ENCODE data around the gene RNF141.
A peak's percentile ranks its signal among the peaks of the same experiment; 100 is the strongest.

Gene RNF141

GRCh38 chr11:10550503-10551289, 9.7 kb upstream of the RNF141 start:
- intact Hi-C loops (cut with micrococcal nuclease) = no loop called here
- no peak overlapping the region for H3K27ac Mint-ChIP-seq
- H3K4me1 Mint-ChIP-seq (ENCODE audit: low read depth) = peaks cover 5% of the 10 kb centered on the region
- H3K36me3 Mint-ChIP-seq (ENCODE audit: low read depth) = no peaks in the 10 kb centered on the region
- peaks cover 14% of the 10 kb centered on the region for H3K9me3 Mint-ChIP-seq
- H3K4me3 Mint-ChIP-seq = no peak overlapping the region
- H3K27me3 Mint-ChIP-seq = no peaks in the 10 kb centered on the region

GRCh38 chr11:10544491-10545465, 3.8 kb upstream of the RNF141 start:
- no peaks in the 10 kb centered on the region for H3K36me3 Mint-ChIP-seq (ENCODE audit: low read depth)
- H3K4me3 Mint-ChIP-seq = no peak overlapping the region
- peaks cover 16% of the 10 kb centered on the region for H3K4me1 Mint-ChIP-seq (ENCODE audit: low read depth)
- intact Hi-C loops (cut with micrococcal nuclease) = no loop called here
- peaks cover 8% of the 10 kb centered on the region for H3K9me3 Mint-ChIP-seq
- H3K27me3 Mint-ChIP-seq = no peaks in the 10 kb centered on the region
- H3K27ac Mint-ChIP-seq = no peak overlapping the region

GRCh38 chr11:10543782-10544181, 2.8 kb upstream of the RNF141 start:
- H3K27me3 Mint-ChIP-seq = no peaks in the 10 kb centered on the region
- H3K9me3 Mint-ChIP-seq = peaks cover 8% of the 10 kb centered on the region
- H3K4me1 Mint-ChIP-seq (ENCODE audit: low read depth) = peaks cover 21% of the 10 kb centered on the region
- intact Hi-C loops (cut with micrococcal nuclease) = no loop called here
- no peaks in the 10 kb centered on the region for H3K36me3 Mint-ChIP-seq (ENCODE audit: low read depth)
- no peak overlapping the region for H3K4me3 Mint-ChIP-seq
- H3K27ac Mint-ChIP-seq = no peak overlapping the region

- Mint-ChIP-seq H3K4me1 (ENCODE audit: low read depth) (peaks cover 16% of the 10 kb centered on the region), H3K27me3 (no peaks in the 10 kb centered on the region), H3K4me3 (no peak overlapping the region), H3K27ac (no peak overlapping the region), H3K36me3 (ENCODE audit: low read depth) (no peaks in the 10 kb centered on the region), H3K9me3 (peaks cover 8% of the 10 kb centered on the region)
- intact Hi-C loops (cut with micrococcal nuclease) = no loop called here
Observed at GRCh38 chr11:10542776-10543175, 1.8 kb upstream of the RNF141 start.

- Mint-ChIP-seq H3K4me1 (ENCODE audit: low read depth) (peaks cover 16% of the 10 kb centered on the region), H3K27ac (peak overlapping the region; percentile 88), H3K9me3 (peaks cover 8% of the 10 kb centered on the region), H3K4me3 (peak overlapping the region; percentile 81), H3K36me3 (ENCODE audit: low read depth) (no peaks in the 10 kb centered on the region), H3K27me3 (no peaks in the 10 kb centered on the region)
- intact Hi-C loops (cut with micrococcal nuclease) = no loop called here
Observed at GRCh38 chr11:10541561-10541930, 559 bp upstream of the RNF141 start.

GRCh38 chr11:10540546-10540914, 457 bp downstream of the RNF141 start:
- H3K4me3 Mint-ChIP-seq = peak overlapping the region; percentile 81
- H3K9me3 Mint-ChIP-seq = peaks cover 8% of the 10 kb centered on the region
- H3K27ac Mint-ChIP-seq = peak overlapping the region; percentile 88
- peaks cover 21% of the 10 kb centered on the region for H3K4me1 Mint-ChIP-seq (ENCODE audit: low read depth)
- no peaks in the 10 kb centered on the region for H3K27me3 Mint-ChIP-seq
- intact Hi-C loops (cut with micrococcal nuclease) = no loop called here
- no peaks in the 10 kb centered on the region for H3K36me3 Mint-ChIP-seq (ENCODE audit: low read depth)

- H3K27ac Mint-ChIP-seq = no peak overlapping the region
- no peaks in the 10 kb centered on the region for H3K27me3 Mint-ChIP-seq
- H3K4me1 Mint-ChIP-seq (ENCODE audit: low read depth) = peaks cover 14% of the 10 kb centered on the region
- H3K36me3 Mint-ChIP-seq (ENCODE audit: low read depth) = no peaks in the 10 kb centered on the region
- peaks cover 5% of the 10 kb centered on the region for H3K9me3 Mint-ChIP-seq
- intact Hi-C loops (cut with micrococcal nuclease) = no loop called here
- no peak overlapping the region for H3K4me3 Mint-ChIP-seq
Observed at GRCh38 chr11:10539339-10539738, 1.6 kb downstream of the RNF141 start.

GRCh38 chr11:10538924-10539323, 2.1 kb downstream of the RNF141 start:
- H3K9me3 Mint-ChIP-seq = peaks cover 1% of the 10 kb centered on the region
- H3K27ac Mint-ChIP-seq = no peak overlapping the region
- H3K4me1 Mint-ChIP-seq (ENCODE audit: low read depth) = peaks cover 14% of the 10 kb centered on the region
- no peak overlapping the region for H3K4me3 Mint-ChIP-seq
- peaks cover 2% of the 10 kb centered on the region for H3K36me3 Mint-ChIP-seq (ENCODE audit: low read depth)
- intact Hi-C loops (cut with micrococcal nuclease) = no loop called here
- no peaks in the 10 kb centered on the region for H3K27me3 Mint-ChIP-seq

- Mint-ChIP-seq H3K4me1 (ENCODE audit: low read depth) (peaks cover 14% of the 10 kb centered on the region), H3K27ac (no peak overlapping the region)
- intact Hi-C loops (cut with micrococcal nuclease) = no loop called here
Observed at GRCh38 chr11:10537600-10537999, 3.4 kb downstream of the RNF141 start.

GRCh38 chr11:10534316-10534715, 6.7 kb downstream of the RNF141 start:
- Mint-ChIP-seq H3K9me3 (no peaks in the 10 kb centered on the region), H3K27ac (no peak overlapping the region), H3K27me3 (no peaks in the 10 kb centered on the region), H3K4me1 (ENCODE audit: low read depth) (peaks cover 6% of the 10 kb centered on the region), H3K36me3 (ENCODE audit: low read depth) (peaks cover 35% of the 10 kb centered on the region), H3K4me3 (no peak overlapping the region)
- intact Hi-C loops (cut with micrococcal nuclease) = no loop called here

More at GRCh38 chr11:10537600-10537999, 3.4 kb downstream of the RNF141 start:
- Mint-ChIP-seq H3K36me3 (ENCODE audit: low read depth) (peaks cover 11% of the 10 kb centered on the region), H3K9me3 (no peaks in the 10 kb centered on the region), H3K27me3 (no peaks in the 10 kb centered on the region), H3K4me3 (no peak overlapping the region)

GRCh38 chr11:10533323-10533722, 7.7 kb downstream of the RNF141 start:
- H3K4me3 Mint-ChIP-seq = no peak overlapping the region
- no peak overlapping the region for H3K27ac Mint-ChIP-seq
- no peaks in the 10 kb centered on the region for H3K9me3 Mint-ChIP-seq
- no peaks in the 10 kb centered on the region for H3K27me3 Mint-ChIP-seq
- peaks cover 6% of the 10 kb centered on the region for H3K4me1 Mint-ChIP-seq (ENCODE audit: low read depth)
- intact Hi-C loops (cut with micrococcal nuclease) = no loop called here
- peaks cover 43% of the 10 kb centered on the region for H3K36me3 Mint-ChIP-seq (ENCODE audit: low read depth)

GRCh38 chr11:10532526-10532925, 8.5 kb downstream of the RNF141 start:
- peaks cover 8% of the 10 kb centered on the region for H3K4me1 Mint-ChIP-seq (ENCODE audit: low read depth)
- no peak overlapping the region for H3K27ac Mint-ChIP-seq
- H3K27me3 Mint-ChIP-seq = no peaks in the 10 kb centered on the region
- H3K36me3 Mint-ChIP-seq (ENCODE audit: low read depth) = peaks cover 45% of the 10 kb centered on the region
- intact Hi-C loops (cut with micrococcal nuclease) = no loop called here
- H3K4me3 Mint-ChIP-seq = no peak overlapping the region
- no peaks in the 10 kb centered on the region for H3K9me3 Mint-ChIP-seq

- no peak overlapping the region for H3K27ac Mint-ChIP-seq
- no peaks in the 10 kb centered on the region for H3K27me3 Mint-ChIP-seq
- no peak overlapping the region for H3K4me3 Mint-ChIP-seq
- H3K4me1 Mint-ChIP-seq (ENCODE audit: low read depth) = peaks cover 9% of the 10 kb centered on the region
- intact Hi-C loops (cut with micrococcal nuclease) = no loop called here
- H3K9me3 Mint-ChIP-seq = no peaks in the 10 kb centered on the region
- H3K36me3 Mint-ChIP-seq (ENCODE audit: low read depth) = peaks cover 77% of the 10 kb centered on the region
Observed at GRCh38 chr11:10529279-10529678, 11.7 kb downstream of the RNF141 start.

GRCh38 chr11:10528121-10528520, 12.9 kb downstream of the RNF141 start:
- Mint-ChIP-seq H3K4me1 (ENCODE audit: low read depth) (peaks cover 9% of the 10 kb centered on the region), H3K36me3 (ENCODE audit: low read depth) (peaks cover 80% of the 10 kb centered on the region), H3K4me3 (no peak overlapping the region), H3K27me3 (no peaks in the 10 kb centered on the region), H3K27ac (no peak overlapping the region), H3K9me3 (no peaks in the 10 kb centered on the region)
- intact Hi-C loops (cut with micrococcal nuclease) = no loop called here

Data from dendritic cell treated with granulocyte-macrophage colony-stimulating factor and Interleukin-4, amounts not matched to agents 40 ng/mL and 50 ng/mL, for 4 days (primary cell).